SK-N-SH (cell line): ENCODE results near the gene PLD4. TPM values are rescaled to one million over a fixed set of nuclear protein-coding genes. Genes with fewer than 3 reads are reported as not detected.

Source experiments
- CTCF ChIA-PET: fragments of 300-600, 350-600 bp; formaldehyde crosslinking; extraction: SDS; loops from one replicate; lab custom pipeline; 2021; lab: Yijun Ruan, JAX
- POLR2A ChIA-PET: fragments of 350-600 bp; sonication (Branson Sonifier 250); formaldehyde crosslinking; extraction: SDS; loops from one replicate; lab custom pipeline; 2020; ENCODE audit warnings: antibody characterized with exemption, inconsistent platforms; lab: Yijun Ruan, JAX
- DNase-seq: peaks from one replicate; pipeline ENCODE4 v3.0.0; 2012
- H2AFZ ChIP-seq: fragments of 200-600 bp; sonication (generic); 2 replicates; pipeline ENCODE4 v1.8.1; 2016; ENCODE audit warnings: antibody characterized with exemption, mild to moderate bottlenecking, low read depth
- H3F3A ChIP-seq: fragments of 200-600 bp; sonication (generic); replicated peaks from 2 replicates; pipeline ENCODE3; 2016; ENCODE audit warnings: antibody characterized with exemption, mild to moderate bottlenecking; ENCODE audit not compliant: insufficient read depth
- H3K27ac ChIP-seq, 2 experiments: fragments of 200-500 bp in 1 of 2; fragments of 200-600 bp in 1 of 2; sonication (Bioruptor generic) in 1 of 2; sonication (generic), shearing (Covaris generic) in 1 of 2; 2 replicates each; pipeline versions ENCODE4 v1.5.1 to v1.6.1; 2014 to 2016; ENCODE audit warnings: low read depth in 2 of 2, inconsistent platforms in 1 of 2, low read length in 1 of 2, mild to moderate bottlenecking in 1 of 2, mixed read lengths in 1 of 2
- H3K27me3 ChIP-seq: fragments of 200-600 bp; sonication (generic), shearing (Covaris generic); 2 replicates; pipeline ENCODE4 v1.6.1; 2016; ENCODE audit warnings: mixed run types; ENCODE audit not compliant: insufficient read depth
- H3K36me3 ChIP-seq, 2 experiments: fragments of 200-500 bp in 1 of 2; fragments of 200-600 bp in 1 of 2; sonication (Bioruptor generic) in 1 of 2; sonication (generic) in 1 of 2; replicated peaks in 1 of 2; 2 replicates each; pipeline versions ENCODE3 to v1.5.1; 2014 to 2016; ENCODE audit warnings: low read length in 1 of 2, mild to moderate bottlenecking in 1 of 2; ENCODE audit not compliant: insufficient read depth in 2 of 2, control insufficient read depth in 1 of 2
- H3K4me1 ChIP-seq, 2 experiments: fragments of 200-500 bp in 1 of 2; fragments of 200-600 bp in 1 of 2; sonication (Bioruptor generic) in 1 of 2; sonication (generic), shearing (Covaris generic) in 1 of 2; 2 replicates each; pipeline versions ENCODE4 v1.5.1 to v1.6.1; 2014 to 2016; ENCODE audit warnings: low read depth in 1 of 2, low read length in 1 of 2, mixed run types in 1 of 2; ENCODE audit not compliant: insufficient read depth in 2 of 2, control insufficient read depth in 1 of 2
- H3K4me2 ChIP-seq: fragments of 200-600 bp; sonication (generic), shearing (Covaris generic); 2 replicates; pipeline ENCODE4 v1.6.1; 2017; ENCODE audit warnings: mixed run types
- H3K4me3 ChIP-seq, 2 experiments: fragments of 200-500 bp in 1 of 2; fragments of 200-600 bp in 1 of 2; sonication (Bioruptor generic) in 1 of 2; sonication (generic), shearing (Covaris generic) in 1 of 2; 2 replicates each; pipeline versions ENCODE4 v1.5.1 to v1.8.1; 2014 to 2016; ENCODE audit warnings: low read depth in 2 of 2, inconsistent platforms in 1 of 2, low read length in 1 of 2, mild to moderate bottlenecking in 1 of 2, mixed read lengths in 1 of 2, moderate library complexity in 1 of 2
- H3K79me2 ChIP-seq: fragments of 200-600 bp; sonication (generic); 2 replicates; pipeline ENCODE4 v1.8.1; 2017; ENCODE audit warnings: mild to moderate bottlenecking; ENCODE audit not compliant: insufficient read depth
- H3K9ac ChIP-seq: fragments of 200-600 bp; sonication (generic); 2 replicates; pipeline ENCODE4 v1.6.1; 2017; ENCODE audit warnings: mixed run types
- H3K9me2 ChIP-seq: fragments of 200-600 bp; sonication (generic); 2 replicates; pipeline ENCODE4 v1.6.1; 2017; ENCODE audit warnings: mixed run types
- H3K9me3 ChIP-seq: fragments of 200-600 bp; sonication (generic); 2 replicates; pipeline ENCODE4 v1.6.1; 2017; ENCODE audit warnings: mixed run types, mild to moderate bottlenecking, moderate library complexity
- H4K20me1 ChIP-seq: fragments of 200-600 bp; sonication (generic); 2 replicates; pipeline ENCODE4 v1.6.1; 2017; ENCODE audit warnings: mild to moderate bottlenecking, mixed run types; ENCODE audit not compliant: insufficient read depth
- CHD2 ChIP-seq: fragments of 150-350 bp; IDR thresholded peaks from 2 replicates; pipeline ENCODE4 v1.6.1; 2018; ENCODE audit warnings: low read length; ENCODE audit not compliant: partially characterized antibody
- FOSL2 ChIP-seq: IDR thresholded peaks from 2 replicates; pipeline ENCODE4 v1.4.0; 2012; ENCODE audit warnings: low read depth, mild to moderate bottlenecking, moderate library complexity, borderline replicate concordance
- FOXM1 ChIP-seq: IDR thresholded peaks from 2 replicates; pipeline ENCODE4 v1.4.0; 2012; ENCODE audit warnings: low read depth, mild to moderate bottlenecking
- GATA2 ChIP-seq: sonication (generic); formaldehyde crosslinking; IDR thresholded peaks from 2 replicates; pipeline ENCODE4 v1.5.0; 2020; ENCODE audit warnings: mild to moderate bottlenecking, missing genetic modification reagents
- MXI1 ChIP-seq: IDR thresholded peaks from 2 replicates; pipeline ENCODE4 v1.6.1; 2012; ENCODE audit warnings: mild to moderate bottlenecking, low read depth, low read length, improper control_type of control experiment
- NFIC ChIP-seq: IDR thresholded peaks from 2 replicates; pipeline ENCODE4 v1.4.0; 2012; ENCODE audit warnings: borderline replicate concordance
- RCOR1 ChIP-seq: fragments of 150-350 bp; IDR thresholded peaks from 2 replicates; pipeline ENCODE4 v1.6.1; 2017; ENCODE audit warnings: antibody characterized with exemption, low read length
- SIN3A ChIP-seq: IDR thresholded peaks from 2 replicates; pipeline ENCODE4 v1.6.1; 2012; ENCODE audit warnings: low read depth, mild to moderate bottlenecking, low read length, moderate library complexity, borderline replicate concordance
- SMC3 ChIP-seq: IDR thresholded peaks from 2 replicates; pipeline ENCODE4 v1.6.1; 2012; ENCODE audit warnings: low read depth, low read length, improper control_type of control experiment
- TCF12 ChIP-seq: IDR thresholded peaks from 2 replicates; pipeline ENCODE4 v1.4.0; 2012
- USF1 ChIP-seq: IDR thresholded peaks from 2 replicates; pipeline ENCODE4 v1.4.0; 2012; ENCODE audit warnings: low read depth, borderline replicate concordance
- YY1 ChIP-seq: IDR thresholded peaks from 2 replicates; pipeline ENCODE4 v1.4.0; 2012; ENCODE audit warnings: low read depth, mild to moderate bottlenecking
- WGBS: methylation state at CpG from one replicate; pipeline ENCODE4 v1.1.6; 2017; ENCODE audit warnings: low lambda C conversion rate; 5-methylcytosine and 5-hydroxymethylcytosine counted together
- polyA plus RNA-seq, 3 experiments: library from polyadenylated mRNA; depleted of rRNA; stranded (reverse); fragments of >200 nt; gene quantifications; 2 replicates each; pipeline ENCODE4 v1.2.3, GENCODE V29; 2012
- TF ChIP-seq, protein P1 (sequence below): fragments of 200-600 bp; sonication (generic); IDR thresholded peaks from 2 replicates; pipeline ENCODE4 v1.6.1; 2017; ENCODE audit warnings: antibody characterized with exemption, mild to moderate bottlenecking, moderate library complexity
- TF ChIP-seq, protein P2 (sequence below): IDR thresholded peaks from 2 replicates; pipeline ENCODE4; 2012
- TF ChIP-seq, protein P3 (sequence below): IDR thresholded peaks from 2 replicates; pipeline ENCODE4 v1.4.0; 2012; ENCODE audit warnings: low read depth

The PLD4 gene
- polyA plus RNA-seq, 1 of the 3 experiments (the other 2 are of a cell fraction): 0.02 TPM

DNA sequence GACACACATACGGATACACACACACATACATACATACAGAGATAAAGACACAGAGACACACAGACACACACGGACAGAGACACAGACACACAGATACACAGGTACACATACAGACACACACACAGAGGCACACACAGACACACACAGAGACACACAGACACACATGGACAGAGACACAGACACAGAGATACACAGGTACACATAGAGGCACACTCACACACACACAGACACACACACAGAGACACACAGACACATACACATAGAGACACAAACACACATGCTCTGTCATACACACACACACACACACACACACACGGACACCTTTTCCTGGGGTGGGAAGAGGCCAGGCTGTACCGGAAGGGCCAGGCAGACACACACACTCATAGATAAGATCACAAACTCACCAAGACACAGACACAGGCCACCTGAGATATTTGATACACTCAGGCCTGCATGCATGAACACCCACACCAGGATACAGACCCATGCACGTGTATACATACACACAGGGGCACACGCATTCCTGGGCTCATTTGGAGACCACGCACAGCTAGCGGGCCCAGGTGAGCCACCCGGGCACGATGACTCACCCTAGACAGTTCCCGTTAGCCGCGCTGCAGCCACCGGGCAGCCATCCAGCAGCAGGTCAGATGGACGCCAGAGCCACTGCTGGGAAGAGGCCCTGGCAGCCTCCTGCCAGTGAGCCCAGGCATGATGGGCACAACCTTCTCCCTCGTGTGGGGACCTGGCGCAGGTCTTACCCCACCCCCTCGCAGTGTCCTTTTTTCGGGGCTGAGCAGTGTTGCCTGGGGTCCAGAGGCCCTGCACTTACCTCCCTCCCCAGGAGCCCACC is 55.3 kb downstream of the PLD4 start:
- Histone ChIP-seq H3K36me3 (no peaks in the 10 kb centered on the region), H2AFZ (no peak overlapping the region), H3K9me3 (no peaks in the 10 kb centered on the region), H3K79me2 (peaks cover 20% of the 10 kb centered on the region; the same call in 1 of the 2 replicates), H3K27ac (peak overlapping the region in 1 of 2 experiments; percentile 95; a peak in 2 of 4 replicates), H3K4me2 (peak overlapping the region; percentile 11; the same call in 1 of the 2 replicates), H3K9me2 (no peaks in the 10 kb centered on the region), H3K27me3 (no peaks in the 10 kb centered on the region), H3K4me1 (peaks cover 9 to 79% of the 10 kb centered on the region in 2 experiments; a peak in 3 of 4 replicates), H3F3A (peaks cover 11% of the 10 kb centered on the region), H4K20me1 (no peaks in the 10 kb centered on the region), H3K4me3 (no peak overlapping the region), H3K9ac (no peak overlapping the region)
- ChIA-PET CTCF (interaction anchor here (0.6 to 2.6 kb wide), 3 partner anchors 64 to 110 kb away, joined by 3 to 17 read pairs (median 5); no protein-coding TSS in a partner anchor), POLR2A (no interaction called here)
- WGBS: 14% methylated on average over 13 of the region's 19 CpGs
- TF ChIP-seq NFIC (peak; percentile 82), YY1 (no peak), SIN3A (peak; percentile 30; the same call in 1 of the 2 replicates), MXI1 (peak; percentile 49; the same call in 1 of the 2 replicates), USF1 (no peak), RCOR1 (peak; percentile 61; the same call in 1 of the 2 replicates), FOSL2 (peak; percentile 83; the same call in 1 of the 2 replicates), GATA2 (CRISPR knock-in tag) (peak; percentile 76), SMC3 (peak; percentile 2; the same call in 1 of the 2 replicates), TCF12 (peak; percentile 84), CHD2 (peak; percentile 51), FOXM1 (no peak)
- TF ChIP-seq, protein P1, sequence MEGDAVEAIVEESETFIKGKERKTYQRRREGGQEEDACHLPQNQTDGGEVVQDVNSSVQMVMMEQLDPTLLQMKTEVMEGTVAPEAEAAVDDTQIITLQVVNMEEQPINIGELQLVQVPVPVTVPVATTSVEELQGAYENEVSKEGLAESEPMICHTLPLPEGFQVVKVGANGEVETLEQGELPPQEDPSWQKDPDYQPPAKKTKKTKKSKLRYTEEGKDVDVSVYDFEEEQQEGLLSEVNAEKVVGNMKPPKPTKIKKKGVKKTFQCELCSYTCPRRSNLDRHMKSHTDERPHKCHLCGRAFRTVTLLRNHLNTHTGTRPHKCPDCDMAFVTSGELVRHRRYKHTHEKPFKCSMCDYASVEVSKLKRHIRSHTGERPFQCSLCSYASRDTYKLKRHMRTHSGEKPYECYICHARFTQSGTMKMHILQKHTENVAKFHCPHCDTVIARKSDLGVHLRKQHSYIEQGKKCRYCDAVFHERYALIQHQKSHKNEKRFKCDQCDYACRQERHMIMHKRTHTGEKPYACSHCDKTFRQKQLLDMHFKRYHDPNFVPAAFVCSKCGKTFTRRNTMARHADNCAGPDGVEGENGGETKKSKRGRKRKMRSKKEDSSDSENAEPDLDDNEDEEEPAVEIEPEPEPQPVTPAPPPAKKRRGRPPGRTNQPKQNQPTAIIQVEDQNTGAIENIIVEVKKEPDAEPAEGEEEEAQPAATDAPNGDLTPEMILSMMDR: no peak
- TF ChIP-seq, protein P2, sequence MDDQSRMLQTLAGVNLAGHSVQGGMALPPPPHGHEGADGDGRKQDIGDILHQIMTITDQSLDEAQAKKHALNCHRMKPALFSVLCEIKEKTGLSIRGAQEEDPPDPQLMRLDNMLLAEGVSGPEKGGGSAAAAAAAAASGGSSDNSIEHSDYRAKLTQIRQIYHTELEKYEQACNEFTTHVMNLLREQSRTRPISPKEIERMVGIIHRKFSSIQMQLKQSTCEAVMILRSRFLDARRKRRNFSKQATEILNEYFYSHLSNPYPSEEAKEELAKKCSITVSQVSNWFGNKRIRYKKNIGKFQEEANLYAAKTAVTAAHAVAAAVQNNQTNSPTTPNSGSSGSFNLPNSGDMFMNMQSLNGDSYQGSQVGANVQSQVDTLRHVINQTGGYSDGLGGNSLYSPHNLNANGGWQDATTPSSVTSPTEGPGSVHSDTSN: peak; percentile 51
- TF ChIP-seq, protein P3, sequence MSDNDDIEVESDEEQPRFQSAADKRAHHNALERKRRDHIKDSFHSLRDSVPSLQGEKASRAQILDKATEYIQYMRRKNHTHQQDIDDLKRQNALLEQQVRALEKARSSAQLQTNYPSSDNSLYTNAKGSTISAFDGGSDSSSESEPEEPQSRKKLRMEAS: peak; percentile 79
- DNase-seq: peak; percentile 81
